ENCODE measurements around the gene FLRT1. TPM values are rescaled to one million over a fixed set of nuclear protein-coding genes. Genes with fewer than 3 reads are reported as not detected.
"Not testable (repeated sequence)": the region's sequence is repeated elsewhere in the genome, so short reads cannot be mapped to it uniquely, and the experiment has no call there.

Gene FLRT1
- total RNA-seq, 3 donors from 2014 or later: not detected

- no peak overlapping the region for H3K4me3 Mint-ChIP-seq
- no peaks in the 10 kb centered on the region for H3K36me3 Mint-ChIP-seq (ENCODE audit: insufficient read depth)
These were observed 6.1 kb downstream of the FLRT1 start for GRCh38 chr11:64041846-64042245.

GRCh38 chr11:64042301-64042700 lies 6.6 kb downstream of the FLRT1 start:
- no peak overlapping the region for H3K4me3 Mint-ChIP-seq
- no peaks in the 10 kb centered on the region for H3K4me1 Mint-ChIP-seq (ENCODE audit: low read depth)
- H3K27me3 Mint-ChIP-seq (ENCODE audit: low read depth): peaks cover 13% of the 10 kb centered on the region
- H3K9me3 Mint-ChIP-seq: no peaks in the 10 kb centered on the region
- ATAC-seq (no peak), DNase-seq (no peak)
- no peaks in the 10 kb centered on the region for H3K36me3 Mint-ChIP-seq (ENCODE audit: insufficient read depth)

More at GRCh38 chr11:64041846-64042245, 6.1 kb downstream of the FLRT1 start:
- no peak for DNase-seq
- Mint-ChIP-seq H3K4me1 (ENCODE audit: low read depth) (no peaks in the 10 kb centered on the region), H3K9me3 (no peaks in the 10 kb centered on the region), H3K27me3 (ENCODE audit: low read depth) (peaks cover 15% of the 10 kb centered on the region)
- no peak for ATAC-seq

GRCh38 chr11:64043545-64043944 lies 7.8 kb downstream of the FLRT1 start:
- Mint-ChIP-seq H3K4me3 (no peak overlapping the region), H3K36me3 (ENCODE audit: insufficient read depth) (no peaks in the 10 kb centered on the region), H3K9me3 (no peaks in the 10 kb centered on the region), H3K4me1 (ENCODE audit: low read depth) (no peaks in the 10 kb centered on the region), H3K27me3 (ENCODE audit: low read depth) (peaks cover 6% of the 10 kb centered on the region)
- ATAC-seq (no peak), DNase-seq (no peak)

GRCh38 chr11:64044730-64045393 lies 9.1 kb downstream of the FLRT1 start:
- Mint-ChIP-seq H3K4me3 (no peak overlapping the region), H3K4me1 (ENCODE audit: low read depth) (no peaks in the 10 kb centered on the region), H3K36me3 (ENCODE audit: insufficient read depth) (no peaks in the 10 kb centered on the region), H3K9me3 (no peaks in the 10 kb centered on the region), H3K27me3 (ENCODE audit: low read depth) (peaks cover 1% of the 10 kb centered on the region)
- DNase-seq (no peak), ATAC-seq (no peak)

- Mint-ChIP-seq H3K9me3 (no peaks in the 10 kb centered on the region), H3K27me3 (ENCODE audit: low read depth) (peaks cover 1% of the 10 kb centered on the region), H3K36me3 (ENCODE audit: insufficient read depth) (no peaks in the 10 kb centered on the region), H3K4me3 (no peak overlapping the region), H3K4me1 (ENCODE audit: low read depth) (no peaks in the 10 kb centered on the region)
- ATAC-seq (no peak), DNase-seq (no peak)
These were observed 10.0 kb downstream of the FLRT1 start for GRCh38 chr11:64045700-64046099.

GRCh38 chr11:64047373-64047772 lies 11.6 kb downstream of the FLRT1 start:
- H3K9me3 Mint-ChIP-seq; H3K27me3 Mint-ChIP-seq (ENCODE audit: low read depth); ATAC-seq; H3K4me3 Mint-ChIP-seq; H3K4me1 Mint-ChIP-seq (ENCODE audit: low read depth); DNase-seq; H3K36me3 Mint-ChIP-seq (ENCODE audit: insufficient read depth): not testable (repeated sequence)

- no peaks in the 10 kb centered on the region for H3K27me3 Mint-ChIP-seq (ENCODE audit: low read depth)
- H3K36me3 Mint-ChIP-seq (ENCODE audit: insufficient read depth): no peaks in the 10 kb centered on the region
- ATAC-seq: no peak
- no peak overlapping the region for H3K4me3 Mint-ChIP-seq
- H3K4me1 Mint-ChIP-seq (ENCODE audit: low read depth): no peaks in the 10 kb centered on the region
- no peak for DNase-seq
- H3K9me3 Mint-ChIP-seq: no peaks in the 10 kb centered on the region
These were observed 12.5 kb downstream of the FLRT1 start for GRCh38 chr11:64048042-64048854.

- no peaks in the 10 kb centered on the region for H3K36me3 Mint-ChIP-seq (ENCODE audit: insufficient read depth)
- no peaks in the 10 kb centered on the region for H3K27me3 Mint-ChIP-seq (ENCODE audit: low read depth)
- H3K4me3 Mint-ChIP-seq: no peak overlapping the region
- no peaks in the 10 kb centered on the region for H3K9me3 Mint-ChIP-seq
- H3K4me1 Mint-ChIP-seq (ENCODE audit: low read depth): no peaks in the 10 kb centered on the region
- DNase-seq (no peak), ATAC-seq (no peak)
These were observed 13.8 kb downstream of the FLRT1 start for GRCh38 chr11:64049509-64049908.

- no peaks in the 10 kb centered on the region for H3K9me3 Mint-ChIP-seq
- H3K4me3 Mint-ChIP-seq: no peak overlapping the region
- H3K36me3 Mint-ChIP-seq (ENCODE audit: insufficient read depth): no peaks in the 10 kb centered on the region
- H3K4me1 Mint-ChIP-seq (ENCODE audit: low read depth): no peaks in the 10 kb centered on the region
- H3K27me3 Mint-ChIP-seq (ENCODE audit: low read depth): no peaks in the 10 kb centered on the region
- DNase-seq (no peak), ATAC-seq (no peak)
These were observed 15.6 kb downstream of the FLRT1 start for GRCh38 chr11:64051297-64051696.

GRCh38 chr11:64052436-64052835 lies 16.7 kb downstream of the FLRT1 start:
- no peaks in the 10 kb centered on the region for H3K27me3 Mint-ChIP-seq (ENCODE audit: low read depth)
- no peaks in the 10 kb centered on the region for H3K36me3 Mint-ChIP-seq (ENCODE audit: insufficient read depth)
- no peak overlapping the region for H3K4me3 Mint-ChIP-seq

GRCh38 chr11:64052938-64053622 lies 17.3 kb downstream of the FLRT1 start:
- Mint-ChIP-seq H3K9me3 (no peaks in the 10 kb centered on the region), H3K36me3 (ENCODE audit: insufficient read depth) (no peaks in the 10 kb centered on the region), H3K27me3 (ENCODE audit: low read depth) (no peaks in the 10 kb centered on the region), H3K4me1 (ENCODE audit: low read depth) (no peaks in the 10 kb centered on the region), H3K4me3 (no peak overlapping the region)
- DNase-seq (no peak), ATAC-seq (no peak)

More at GRCh38 chr11:64052436-64052835, 16.7 kb downstream of the FLRT1 start:
- H3K4me1 Mint-ChIP-seq (ENCODE audit: low read depth): no peaks in the 10 kb centered on the region
- no peak for DNase-seq
- no peak for ATAC-seq
- no peaks in the 10 kb centered on the region for H3K9me3 Mint-ChIP-seq

- Mint-ChIP-seq H3K9me3 (no peaks in the 10 kb centered on the region), H3K4me3 (no peak overlapping the region), H3K27me3 (ENCODE audit: low read depth) (no peaks in the 10 kb centered on the region), H3K4me1 (ENCODE audit: low read depth) (no peaks in the 10 kb centered on the region), H3K36me3 (ENCODE audit: insufficient read depth) (no peaks in the 10 kb centered on the region)
- ATAC-seq (no peak), DNase-seq (no peak)
These were observed 18.0 kb downstream of the FLRT1 start for GRCh38 chr11:64053699-64054098.

GRCh38 chr11:64055077-64055476 lies 19.3 kb downstream of the FLRT1 start:
- Mint-ChIP-seq H3K4me1 (ENCODE audit: low read depth) (no peaks in the 10 kb centered on the region), H3K9me3 (no peaks in the 10 kb centered on the region), H3K36me3 (ENCODE audit: insufficient read depth) (no peaks in the 10 kb centered on the region), H3K4me3 (no peak overlapping the region), H3K27me3 (ENCODE audit: low read depth) (no peaks in the 10 kb centered on the region)
- ATAC-seq: no peak
- no peak for DNase-seq

GRCh38 chr11:64056213-64056785 lies 20.6 kb downstream of the FLRT1 start:
- ATAC-seq (no peak), DNase-seq (no peak)
- Mint-ChIP-seq H3K4me3 (no peak overlapping the region), H3K4me1 (ENCODE audit: low read depth) (peaks cover 6% of the 10 kb centered on the region), H3K27me3 (ENCODE audit: low read depth) (no peaks in the 10 kb centered on the region), H3K36me3 (ENCODE audit: insufficient read depth) (no peaks in the 10 kb centered on the region), H3K9me3 (no peaks in the 10 kb centered on the region)
